Parathyroid adenoma (tissue), 2 donors: ENCODE results near the gene MINDY4.

ENCODE experiments used
- H2AFZ ChIP-seq: fragments of 300-600 bp; sonication (generic); one replicate; pipeline ENCODE4 v1.7.0; 2017; ENCODE audit warnings: antibody characterized with exemption, mild to moderate bottlenecking
- H3K27ac ChIP-seq: fragments of 300-600 bp; sonication (generic); one replicate; pipeline ENCODE4 v1.7.0; 2017
- H3K27me3 ChIP-seq: fragments of 300-600 bp; sonication (generic); one replicate; pipeline ENCODE4 v1.7.0; 2017; ENCODE audit warnings: low read length; ENCODE audit not compliant: control insufficient read depth, insufficient read depth
- H3K36me3 ChIP-seq: fragments of 300-600 bp; sonication (generic); one replicate; pipeline ENCODE4 v1.7.0; 2017; ENCODE audit warnings: low read length; ENCODE audit not compliant: control insufficient read depth, insufficient read depth
- H3K4me1 ChIP-seq: fragments of 300-600 bp; sonication (generic); one replicate; pipeline ENCODE4 v1.7.0; 2017; ENCODE audit warnings: control low read depth
- H3K4me2 ChIP-seq: fragments of 300-600 bp; sonication (generic); one replicate; pipeline ENCODE4 v1.7.0; 2017; ENCODE audit warnings: low read length
- H3K4me3 ChIP-seq: fragments of 300-600 bp; sonication (generic); one replicate; pipeline ENCODE4 v1.7.0; 2017; ENCODE audit warnings: low read depth, low read length
- H3K79me2 ChIP-seq: fragments of 300-600 bp; sonication (generic); one replicate; pipeline ENCODE4 v1.7.0; 2017; ENCODE audit warnings: control low read depth
- H3K9ac ChIP-seq: fragments of 300-600 bp; sonication (generic); one replicate; pipeline ENCODE4 v1.7.0; 2017; ENCODE audit warnings: mild to moderate bottlenecking
- H3K9me3 ChIP-seq: fragments of 300-600 bp; sonication (generic); one replicate; pipeline ENCODE4 v1.7.0; 2017; ENCODE audit warnings: low read length; ENCODE audit not compliant: control insufficient read depth
- TF ChIP-seq, protein P1 (sequence below): fragments of 300-600 bp; sonication (generic); IDR thresholded peaks from one replicate; pipeline ENCODE4 v1.7.0; 2017; ENCODE audit warnings: antibody characterized with exemption, mild to moderate bottlenecking
- donor health status: primary hyperparathyroidism.

MINDY4 gene

DNA sequence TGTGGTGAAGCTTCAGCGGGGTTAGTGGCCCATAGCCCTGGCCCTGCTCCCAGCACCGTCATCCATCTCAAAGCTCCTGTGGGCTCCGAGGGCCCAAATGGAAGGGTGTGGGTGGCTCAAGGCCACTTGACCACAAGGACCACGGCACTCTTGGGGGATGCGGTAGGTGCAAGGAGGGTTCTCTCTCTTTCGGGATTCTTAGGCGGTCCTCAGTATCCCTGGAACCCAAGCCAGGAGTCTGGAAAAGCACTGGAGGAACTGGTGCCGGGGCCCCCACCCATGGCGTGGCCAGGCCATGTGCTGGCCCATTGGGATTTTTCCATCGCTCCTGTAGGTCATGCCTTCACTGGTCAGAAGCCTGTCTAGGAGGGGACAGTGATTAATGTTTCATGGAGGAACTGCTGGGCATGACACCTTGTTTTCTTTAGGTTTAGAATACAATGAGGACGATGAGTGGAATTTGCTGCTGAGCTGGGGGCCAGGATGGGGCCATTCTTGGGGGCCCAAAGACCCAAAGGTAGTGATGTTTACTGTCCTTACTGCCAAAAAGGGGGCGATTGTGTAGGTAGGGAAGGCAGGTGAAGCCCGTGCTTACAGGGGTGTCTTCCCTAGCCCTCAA is 157.1 kb downstream of the MINDY4 start:
- H3K9ac ChIP-seq = no peak overlapping the region

DNA sequence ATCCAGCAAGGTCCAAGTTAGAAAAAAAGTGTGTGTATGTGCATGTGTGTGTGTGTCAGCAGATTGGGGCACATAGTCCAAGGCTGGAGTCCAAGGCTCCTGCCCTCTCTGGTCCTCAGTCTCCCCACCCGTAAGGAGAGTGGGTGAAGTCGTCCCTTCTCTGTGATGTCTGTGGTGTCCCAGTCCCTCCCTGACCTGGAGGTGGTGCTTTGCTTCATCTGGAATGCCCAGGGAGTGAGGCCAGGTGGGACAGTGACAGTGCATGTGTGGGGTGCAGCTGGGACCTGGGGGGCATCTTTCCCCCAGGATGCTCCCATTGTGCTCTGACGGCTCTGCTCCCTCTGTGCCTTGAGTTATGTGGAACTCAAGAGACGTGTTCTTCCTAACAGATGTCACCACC is 158.5 kb downstream of the MINDY4 start:
- Histone ChIP-seq H3K36me3 (no peaks in the 10 kb centered on the region), H3K9me3 (no peaks in the 10 kb centered on the region), H3K27ac (no peak overlapping the region), H3K27me3 (no peaks in the 10 kb centered on the region), H3K4me1 (no peaks in the 10 kb centered on the region), H3K4me3 (no peak overlapping the region), H3K79me2 (no peaks in the 10 kb centered on the region), H3K9ac (no peak overlapping the region), H3K4me2 (no peak overlapping the region), H2AFZ (no peak overlapping the region)
- TF ChIP-seq, protein P1, sequence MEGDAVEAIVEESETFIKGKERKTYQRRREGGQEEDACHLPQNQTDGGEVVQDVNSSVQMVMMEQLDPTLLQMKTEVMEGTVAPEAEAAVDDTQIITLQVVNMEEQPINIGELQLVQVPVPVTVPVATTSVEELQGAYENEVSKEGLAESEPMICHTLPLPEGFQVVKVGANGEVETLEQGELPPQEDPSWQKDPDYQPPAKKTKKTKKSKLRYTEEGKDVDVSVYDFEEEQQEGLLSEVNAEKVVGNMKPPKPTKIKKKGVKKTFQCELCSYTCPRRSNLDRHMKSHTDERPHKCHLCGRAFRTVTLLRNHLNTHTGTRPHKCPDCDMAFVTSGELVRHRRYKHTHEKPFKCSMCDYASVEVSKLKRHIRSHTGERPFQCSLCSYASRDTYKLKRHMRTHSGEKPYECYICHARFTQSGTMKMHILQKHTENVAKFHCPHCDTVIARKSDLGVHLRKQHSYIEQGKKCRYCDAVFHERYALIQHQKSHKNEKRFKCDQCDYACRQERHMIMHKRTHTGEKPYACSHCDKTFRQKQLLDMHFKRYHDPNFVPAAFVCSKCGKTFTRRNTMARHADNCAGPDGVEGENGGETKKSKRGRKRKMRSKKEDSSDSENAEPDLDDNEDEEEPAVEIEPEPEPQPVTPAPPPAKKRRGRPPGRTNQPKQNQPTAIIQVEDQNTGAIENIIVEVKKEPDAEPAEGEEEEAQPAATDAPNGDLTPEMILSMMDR = no peak

More for the DNA sequence above, 157.1 kb downstream of the MINDY4 start:
- Histone ChIP-seq H3K4me3 (no peak overlapping the region), H2AFZ (no peak overlapping the region), H3K27ac (no peak overlapping the region), H3K4me1 (no peaks in the 10 kb centered on the region), H3K79me2 (no peaks in the 10 kb centered on the region), H3K4me2 (no peak overlapping the region), H3K9me3 (no peaks in the 10 kb centered on the region), H3K36me3 (no peaks in the 10 kb centered on the region), H3K27me3 (no peaks in the 10 kb centered on the region)
- TF ChIP-seq, protein P1 = no peak

DNA sequence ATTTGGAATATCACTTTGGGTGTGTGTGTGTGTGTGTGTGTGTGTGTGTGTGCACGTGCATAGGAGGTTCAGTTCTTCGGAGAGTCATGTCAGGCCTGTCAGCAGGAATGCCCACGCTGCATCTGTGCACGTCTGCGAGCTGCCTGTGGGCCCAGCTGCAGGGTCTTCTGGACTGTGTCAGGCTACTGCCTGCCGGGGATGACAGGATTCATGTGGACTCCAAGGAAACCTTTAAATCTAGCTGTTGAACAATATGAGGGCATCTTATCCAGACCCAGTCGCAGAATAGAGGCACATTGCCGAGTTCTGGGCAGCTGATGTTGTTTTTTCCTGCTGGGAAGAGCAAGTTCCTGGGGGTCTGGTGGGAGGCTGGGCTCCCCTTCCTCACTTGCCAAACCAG is 159.4 kb downstream of the MINDY4 start:
- Histone ChIP-seq H3K27me3 (no peaks in the 10 kb centered on the region), H3K4me1 (no peaks in the 10 kb centered on the region), H3K79me2 (no peaks in the 10 kb centered on the region), H2AFZ (no peak overlapping the region), H3K9me3 (no peaks in the 10 kb centered on the region), H3K9ac (no peak overlapping the region), H3K36me3 (no peaks in the 10 kb centered on the region), H3K4me3 (no peak overlapping the region), H3K4me2 (no peak overlapping the region), H3K27ac (no peak overlapping the region)
- TF ChIP-seq, protein P1 = no peak

DNA sequence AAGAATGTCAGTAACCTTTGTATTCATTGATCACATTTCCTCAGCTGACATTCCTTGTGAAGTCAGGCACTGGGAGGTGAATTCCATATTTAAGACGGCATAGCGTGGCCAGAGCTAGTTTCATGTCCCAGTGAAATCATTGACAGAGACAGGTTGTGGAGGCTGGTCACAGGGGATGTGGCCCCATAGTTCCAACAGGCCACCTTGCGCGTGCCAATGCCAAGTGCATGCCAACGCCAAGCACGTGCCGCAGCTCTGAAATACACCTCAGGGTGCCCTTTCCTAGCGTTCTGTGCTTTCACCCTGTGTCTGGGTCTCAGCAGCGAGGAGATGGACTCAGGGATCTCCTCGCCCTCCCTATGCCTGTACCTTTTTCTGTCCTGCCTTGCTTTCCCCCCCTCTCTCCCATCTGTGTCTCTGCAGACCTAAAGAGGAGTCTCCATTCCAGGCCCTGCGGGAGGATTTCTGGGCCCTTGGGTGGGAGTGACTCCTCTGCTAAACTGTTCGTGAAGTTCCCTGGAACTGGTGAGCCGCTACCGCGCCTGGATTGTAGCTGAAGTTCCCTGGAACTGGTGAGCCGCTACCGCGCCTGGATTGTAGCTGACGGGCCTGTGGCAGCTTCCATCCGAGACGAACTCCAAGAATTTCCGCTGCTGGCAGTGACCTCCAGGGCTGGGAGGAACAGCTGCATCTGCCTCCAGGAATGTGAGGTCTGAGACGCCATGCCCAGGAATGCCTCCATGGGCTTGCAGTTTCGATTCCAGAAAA is 160.1 kb downstream of the MINDY4 start:
- no peak overlapping the region for H3K4me2 ChIP-seq
- H3K4me1 ChIP-seq = no peaks in the 10 kb centered on the region
- TF ChIP-seq, protein P1 = no peak

More for the DNA sequence above, 160.1 kb downstream of the MINDY4 start:
- no peak overlapping the region for H3K9ac ChIP-seq
- no peaks in the 10 kb centered on the region for H3K27me3 ChIP-seq
- H3K4me3 ChIP-seq = no peak overlapping the region
- H3K27ac ChIP-seq = no peak overlapping the region
- H3K9me3 ChIP-seq = no peaks in the 10 kb centered on the region
- H3K36me3 ChIP-seq = no peaks in the 10 kb centered on the region
- no peak overlapping the region for H2AFZ ChIP-seq
- no peaks in the 10 kb centered on the region for H3K79me2 ChIP-seq
